LNCAP (cell line): Measurements from ENCODE around the gene SPDYE17.
"Not testable (repeated sequence)": the region's sequence is repeated elsewhere in the genome, so short reads cannot be mapped to it uniquely, and the experiment has no call there.

Experiments
- CTCF ChIP-seq: fragments of 450-650 bp; IDR thresholded peaks from 2 replicates; pipeline ENCODE4 v1.5.1; 2017; ENCODE audit warnings: mild to moderate bottlenecking

Gene SPDYE17, protein sequence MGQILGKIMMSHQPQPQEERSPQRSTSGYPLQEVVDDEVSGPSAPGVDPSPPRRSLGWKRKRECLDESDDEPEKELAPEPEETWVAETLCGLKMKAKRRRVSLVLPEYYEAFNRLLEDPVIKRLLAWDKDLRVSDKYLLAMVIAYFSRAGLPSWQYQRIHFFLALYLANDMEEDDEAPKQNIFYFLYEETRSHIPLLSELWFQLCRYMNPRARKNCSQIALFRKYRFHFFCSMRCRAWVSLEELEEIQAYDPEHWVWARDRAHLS

DNA sequence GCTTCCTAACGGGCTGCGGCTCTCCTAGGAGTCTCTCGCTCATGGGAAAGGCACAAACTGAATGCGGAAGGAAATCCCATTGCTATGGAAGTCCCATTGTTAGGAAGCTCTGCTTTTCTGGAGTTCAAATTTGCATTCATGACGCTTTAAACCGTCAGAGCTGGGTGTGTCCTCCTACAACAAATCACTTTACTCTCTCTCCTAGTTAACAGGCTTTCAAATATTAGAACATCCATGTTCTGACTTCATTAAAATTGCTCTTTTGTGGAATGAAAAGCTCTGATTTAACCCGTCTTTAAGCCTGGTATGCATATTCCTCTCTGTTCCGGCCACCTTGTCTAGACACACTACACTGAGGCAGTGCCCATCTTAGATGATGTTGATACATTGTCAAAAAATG lies at the start of gene SPDYE17:
Gene SPDYE17 (minus strand): TSS at position 101 of the 400 bp plus-strand sequence. CDS start 1,791 bp downstream, outside the sequence.
- TF ChIP-seq CTCF: not testable (repeated sequence)

GRCh38 chr7:77062557-77062956 lies 30.4 kb upstream of the SPDYE17 start, which contains the start of gene SPDYE18:
SPDYE18 (minus strand) TSS chr7:77062558; CDS start chr7:77060512, 2,046 bp downstream.
- not testable (repeated sequence) for TF ChIP-seq CTCF

GRCh38 chr7:76998285-76998589 lies 33.9 kb downstream of the SPDYE17 start:
- no peak for TF ChIP-seq CTCF

DNA sequence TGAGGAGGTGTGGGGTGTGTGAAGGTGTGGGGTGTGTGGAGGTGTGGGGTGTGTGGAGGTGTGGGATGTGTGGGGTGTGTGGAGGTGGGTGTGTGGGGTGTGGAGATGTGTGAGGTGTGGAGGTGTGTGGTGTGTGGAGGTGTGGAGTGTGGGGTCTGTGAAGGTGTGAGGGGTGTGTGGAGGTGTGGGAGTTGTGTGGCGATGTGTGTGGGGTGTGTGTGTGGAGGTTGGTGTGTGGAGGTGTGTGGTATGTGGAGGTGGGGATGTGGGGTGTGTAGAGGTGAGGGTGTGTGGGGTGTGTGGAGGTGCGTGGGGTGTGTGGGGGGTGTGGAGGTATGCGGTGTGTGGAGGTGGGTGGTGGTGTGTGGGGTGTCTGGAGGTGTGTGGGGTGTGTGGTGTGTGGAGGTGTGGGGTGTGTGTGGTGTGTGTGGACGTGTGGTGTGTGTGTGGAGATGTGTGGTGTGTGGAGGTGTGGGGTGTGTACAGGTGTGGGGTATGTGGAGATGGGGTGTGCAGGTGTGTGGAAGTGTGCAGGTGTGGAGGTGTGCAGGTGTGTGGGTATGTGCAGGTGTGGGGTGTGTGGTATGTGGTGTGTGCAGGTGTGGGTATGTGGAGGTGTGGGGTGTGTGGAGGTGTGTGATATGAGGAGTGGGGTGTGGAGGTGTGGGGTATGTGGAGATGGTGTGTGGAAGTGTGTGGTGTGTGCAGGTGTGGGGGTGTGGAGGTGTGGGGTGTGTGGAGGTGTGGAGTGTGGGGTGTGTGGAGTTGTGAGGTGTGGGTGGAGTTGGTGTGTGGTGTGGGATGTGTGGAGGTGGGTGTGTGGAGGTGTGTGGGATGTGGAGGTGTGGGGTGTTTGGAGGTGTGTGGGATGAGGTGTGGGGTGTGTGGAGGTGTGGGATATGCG lies 34.5 kb downstream of the SPDYE17 start:
- no peak for TF ChIP-seq CTCF
